ENCODE results near the gene RASGEF1C.

Gene RASGEF1C

GRCh38 chr5:180118391-180118791, 90.6 kb downstream of the RASGEF1C start:
- no peak for DNase-seq

DNA sequence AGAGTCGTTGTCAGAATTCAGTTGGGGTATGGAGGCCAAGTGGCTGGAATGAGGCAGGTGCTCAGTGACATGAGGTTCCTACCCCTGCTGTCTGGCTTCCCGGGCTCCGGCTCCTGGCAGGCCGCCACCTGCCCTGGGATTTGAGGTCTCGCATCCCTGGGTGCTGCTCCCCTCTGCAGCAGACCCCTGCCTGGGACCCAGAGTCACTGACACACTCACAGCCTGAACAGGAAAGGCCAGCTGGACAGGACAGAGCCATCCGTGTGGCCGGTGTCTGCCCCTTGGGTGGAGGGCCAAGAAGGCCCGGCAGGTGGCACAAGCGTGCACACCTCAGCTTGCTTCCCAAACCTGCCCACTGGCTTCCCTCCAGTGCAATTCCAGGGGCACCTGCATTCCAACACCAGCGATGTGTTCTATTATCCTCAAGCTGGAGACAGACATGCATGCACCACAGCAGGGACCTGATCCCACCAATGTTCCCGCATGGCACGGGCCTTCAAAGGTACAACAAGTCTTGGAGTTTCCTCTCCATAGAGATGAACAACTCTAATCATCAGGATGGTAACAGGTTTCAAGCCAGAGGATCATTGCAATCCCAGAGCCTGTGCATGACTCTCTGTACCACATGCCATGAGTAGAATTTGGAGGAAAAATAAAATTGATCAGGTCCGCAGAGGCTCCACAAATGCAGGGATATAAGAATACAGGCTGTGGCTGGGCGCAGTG, 91.8 kb downstream of the RASGEF1C start:
- no peak for DNase-seq

DNA sequence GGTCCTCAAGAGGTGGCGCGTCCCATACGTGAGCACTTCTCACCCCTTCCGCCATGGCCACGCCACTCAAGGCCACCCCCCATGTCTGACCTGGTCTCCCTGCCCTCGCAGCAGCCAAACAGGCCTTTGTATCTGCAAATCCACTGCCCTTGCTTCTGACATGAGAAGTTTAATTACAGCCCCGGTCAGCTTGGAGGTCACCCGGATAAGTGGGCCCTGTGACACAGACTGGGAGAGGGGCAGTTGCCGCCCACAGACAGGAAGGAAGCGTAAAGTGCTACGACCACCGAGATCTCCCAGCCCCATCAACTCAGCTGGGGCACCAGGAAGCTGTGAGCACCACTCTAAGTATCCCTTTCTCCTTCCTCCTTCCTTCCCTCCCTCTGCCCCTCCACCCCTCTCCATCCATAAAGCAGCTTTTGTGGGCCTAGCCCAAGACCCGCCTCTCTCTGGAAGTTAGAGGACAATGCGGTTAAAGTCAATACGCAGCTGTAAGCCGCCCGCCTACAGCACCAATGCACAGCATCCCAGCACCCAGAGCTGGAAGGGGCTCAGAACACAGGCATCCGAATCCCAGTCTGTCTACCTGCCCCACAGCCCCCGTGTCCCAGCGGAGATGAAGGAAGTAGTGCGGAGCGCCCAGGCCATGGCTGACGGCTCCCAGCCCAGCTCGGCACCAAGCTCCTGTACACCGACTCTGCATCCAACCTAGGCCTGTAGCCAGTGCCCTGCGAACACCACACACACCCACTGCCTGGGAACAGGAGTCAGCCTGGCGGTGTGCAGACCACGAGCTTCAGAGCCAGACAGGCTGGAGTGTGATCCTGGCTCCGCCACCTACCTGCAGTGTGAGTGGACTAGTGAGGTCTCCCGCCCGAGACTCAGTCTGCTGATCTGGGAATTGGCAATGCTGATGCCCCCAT, 92.7 kb downstream of the RASGEF1C start:
- DNase-seq = no peak

DNA sequence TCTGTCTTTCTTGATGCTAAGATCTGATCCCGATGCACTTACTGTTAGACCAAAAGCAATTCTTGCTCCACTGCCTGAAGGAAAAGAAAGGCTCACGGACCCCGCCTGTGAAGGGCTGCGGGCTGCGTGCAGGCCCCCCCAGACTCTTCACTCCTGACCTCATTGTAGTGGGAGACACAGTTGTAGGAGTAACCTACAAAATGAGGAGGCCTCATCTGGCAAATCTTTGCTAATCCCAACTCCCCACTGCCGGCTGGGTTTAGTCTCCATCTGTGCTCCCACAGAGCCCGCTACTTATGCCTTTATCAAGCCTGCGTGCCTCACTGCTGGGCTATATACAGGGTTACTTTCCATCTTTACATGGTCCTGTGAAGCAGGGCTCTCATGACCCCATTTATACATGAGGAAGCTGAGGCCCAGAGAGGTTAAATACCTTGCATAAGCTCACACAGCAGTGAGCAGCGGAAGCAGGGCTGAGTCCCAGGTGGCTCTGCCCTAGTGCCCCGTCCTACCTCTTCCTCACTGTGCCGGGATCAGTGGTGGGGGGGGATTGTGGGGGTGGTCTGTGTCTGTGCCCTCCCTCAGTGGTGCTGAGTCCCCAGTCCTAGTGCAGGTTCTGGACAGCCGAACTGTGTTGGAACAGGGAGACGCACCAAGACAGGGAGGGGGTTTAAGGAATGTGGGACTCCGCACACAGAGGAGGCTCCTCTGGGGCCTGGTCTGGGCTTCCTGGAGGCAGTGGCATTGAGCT, 93.5 kb downstream of the RASGEF1C start:
- no peak for DNase-seq

DNA sequence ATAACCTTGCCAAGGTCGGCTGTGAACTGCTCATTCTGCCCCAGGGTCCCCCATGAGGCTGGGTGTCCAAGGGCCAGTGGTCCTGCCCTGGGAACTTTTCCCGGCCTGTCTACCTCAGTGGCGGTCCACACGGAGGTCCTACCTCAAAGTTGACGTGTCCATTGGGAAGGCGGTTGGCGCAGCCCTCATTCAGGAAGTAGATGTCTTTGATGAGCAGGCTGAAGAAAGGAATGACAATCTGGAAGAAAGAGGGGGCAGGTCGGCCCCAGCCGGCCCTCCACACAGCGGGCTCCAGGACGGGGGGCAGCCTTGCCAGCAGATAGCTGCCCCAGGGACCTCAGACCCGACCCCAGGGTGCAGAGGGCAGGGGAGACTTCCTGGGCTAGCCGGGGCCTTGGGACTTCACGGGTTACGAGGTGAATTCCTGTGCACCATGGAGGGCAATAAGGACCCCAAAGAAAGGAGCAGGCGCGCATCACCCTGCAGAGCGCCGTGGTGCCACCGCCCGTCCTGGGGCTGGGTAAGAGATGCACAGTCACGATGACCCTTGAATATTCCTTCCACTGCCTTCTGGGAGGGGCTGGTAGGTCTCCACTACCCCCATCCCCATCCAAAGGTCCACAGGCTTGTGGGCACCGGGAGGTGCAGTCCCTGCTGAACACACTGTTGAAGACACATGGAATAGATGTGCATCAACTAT, 94.6 kb downstream of the RASGEF1C start:
- DNase-seq = no peak

- DNase-seq = no peak
These were observed 95.2 kb downstream of the RASGEF1C start for GRCh38 chr5:180113660-180114303.

- DNase-seq = no peak
These were observed 96.7 kb downstream of the RASGEF1C start for GRCh38 chr5:180112181-180112861.

DNA sequence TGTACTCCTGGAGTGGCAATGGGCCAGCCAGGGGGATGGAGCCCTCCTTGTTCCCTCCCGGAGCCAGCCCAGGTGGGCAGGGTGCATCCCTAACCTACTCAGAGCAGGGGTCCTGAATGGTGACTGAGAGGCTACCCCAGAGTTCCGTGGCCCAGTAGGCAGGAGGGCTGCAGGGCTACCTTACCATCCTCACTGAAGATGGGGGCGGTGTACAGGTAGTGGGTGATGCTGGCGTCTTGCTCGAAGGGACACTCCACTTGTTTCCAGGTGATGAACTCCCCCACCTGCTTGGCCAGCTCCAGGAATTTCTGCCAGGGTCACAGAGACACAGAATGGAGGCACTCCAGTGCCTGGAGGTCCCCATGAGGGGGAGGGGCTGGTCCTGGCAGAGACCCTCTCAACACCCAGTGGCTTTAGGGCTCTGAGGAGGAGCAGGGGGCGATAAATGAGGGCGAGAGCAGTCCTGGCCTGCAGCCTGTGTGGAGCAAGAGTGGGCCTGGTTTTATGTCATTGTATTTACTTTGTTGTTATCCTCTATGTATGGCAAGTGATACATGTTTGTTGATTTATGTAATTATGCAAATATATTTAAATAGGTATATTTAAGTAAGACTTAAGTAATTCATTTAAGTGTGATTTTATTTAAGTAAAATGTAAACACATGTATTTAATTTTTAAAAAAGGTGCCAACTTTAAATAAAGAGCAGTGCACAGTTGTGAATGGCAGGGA, 97.6 kb downstream of the RASGEF1C start:
- no peak for DNase-seq

- DNase-seq = no peak
These were observed 99.1 kb downstream of the RASGEF1C start for GRCh38 chr5:180109920-180110319.

- no peak for DNase-seq
These were observed 102.0 kb downstream of the RASGEF1C start for GRCh38 chr5:180107005-180107404.

GRCh38 chr5:180105827-180106312, 103.1 kb downstream of the RASGEF1C start:
- DNase-seq = no peak

GRCh38 chr5:180104168-180104530, 104.9 kb downstream of the RASGEF1C start:
- no peak for DNase-seq

DNA sequence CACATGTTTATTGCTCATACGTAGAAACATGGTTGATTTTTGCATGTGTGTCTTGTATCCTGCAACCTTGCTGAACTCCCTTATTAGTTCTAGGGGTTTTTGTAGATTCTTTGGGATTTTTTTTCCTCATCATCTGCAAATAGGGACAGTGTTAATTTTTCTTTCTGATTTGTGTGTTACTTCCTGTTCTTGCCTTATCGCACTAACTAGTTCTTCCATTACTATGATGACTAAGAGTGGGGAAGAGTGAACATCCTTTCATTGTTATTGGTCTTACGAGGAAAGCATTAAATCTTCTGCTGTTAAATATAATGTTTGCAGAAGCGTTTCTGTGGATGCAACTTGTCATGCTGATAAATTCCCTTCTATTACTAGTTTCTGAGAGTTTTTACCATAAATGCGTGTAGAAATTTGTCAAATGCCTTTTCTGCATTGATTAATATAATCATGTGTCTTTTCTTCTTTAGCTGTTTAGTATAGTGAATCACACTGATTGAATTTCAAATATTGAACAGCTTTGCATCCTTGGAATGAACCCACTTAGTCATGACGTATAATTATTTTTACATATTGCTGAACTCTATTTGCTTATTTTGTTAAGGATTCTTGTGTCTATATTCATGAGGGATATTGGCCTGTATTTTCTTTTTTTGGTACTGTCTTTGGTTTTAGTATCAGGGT, 105.4 kb downstream of the RASGEF1C start:
- DNase-seq = no peak

DNA sequence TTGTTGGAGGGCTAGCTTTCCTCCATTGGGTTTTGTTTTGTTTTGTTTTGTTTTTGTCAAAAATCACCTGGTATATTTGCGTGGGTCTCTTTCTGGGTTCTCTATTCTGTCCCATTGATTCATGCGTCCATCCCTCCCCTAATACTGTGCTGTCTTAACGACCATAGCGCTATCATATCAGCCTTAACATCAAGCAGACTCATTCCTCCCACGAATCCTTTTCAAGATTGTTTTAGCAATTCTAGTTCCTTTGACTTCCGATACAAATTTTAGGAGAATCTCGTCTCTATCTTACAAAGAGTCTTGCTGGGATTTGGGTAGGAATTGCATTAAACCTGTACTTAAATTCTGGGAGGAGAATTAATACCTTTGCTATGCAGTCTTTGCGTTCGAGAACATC, 106.4 kb downstream of the RASGEF1C start:
- no peak for DNase-seq

GRCh38 chr5:180101451-180102105, 107.4 kb downstream of the RASGEF1C start:
- no peak for DNase-seq

DNA sequence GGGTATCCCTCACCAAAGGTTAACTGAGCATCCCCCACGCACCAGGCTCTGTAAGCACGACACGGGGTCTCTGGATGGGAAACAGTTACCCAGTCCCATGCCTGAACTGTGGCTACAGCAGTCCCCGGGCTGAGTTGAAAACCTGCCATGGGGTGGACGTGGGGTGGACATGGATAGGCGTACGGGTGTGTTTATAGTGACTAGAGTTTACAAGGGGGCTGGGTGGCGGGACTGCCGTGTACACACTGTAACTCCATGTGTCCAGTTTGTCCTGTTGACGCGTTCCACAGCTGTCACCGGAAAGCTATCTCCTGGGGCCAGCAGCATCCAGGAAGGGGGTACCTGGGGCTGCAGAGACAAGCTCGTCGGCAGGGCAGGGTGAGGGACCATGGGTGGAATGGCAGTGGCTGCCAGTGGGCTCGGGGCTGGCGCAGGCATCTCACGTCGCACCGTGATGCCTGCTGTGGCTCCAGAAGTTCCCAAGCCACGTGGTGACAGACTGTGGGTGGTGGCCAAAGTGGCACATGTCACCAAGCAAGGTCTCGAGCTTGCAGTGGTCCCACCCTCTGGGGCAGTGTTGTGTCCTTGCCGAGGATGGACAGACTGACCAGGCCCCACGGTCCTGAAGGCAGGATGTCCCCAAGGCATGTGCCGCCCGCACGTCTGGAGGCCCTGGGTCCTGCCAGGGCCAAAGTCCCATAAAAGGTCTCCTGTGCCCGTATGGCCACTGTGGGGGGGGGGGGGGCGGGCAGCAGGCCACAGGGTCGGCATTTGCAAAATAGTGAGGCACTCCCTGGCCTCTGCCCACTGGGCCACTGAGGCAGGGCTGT, 108.2 kb downstream of the RASGEF1C start:
- DNase-seq = no peak

DNA sequence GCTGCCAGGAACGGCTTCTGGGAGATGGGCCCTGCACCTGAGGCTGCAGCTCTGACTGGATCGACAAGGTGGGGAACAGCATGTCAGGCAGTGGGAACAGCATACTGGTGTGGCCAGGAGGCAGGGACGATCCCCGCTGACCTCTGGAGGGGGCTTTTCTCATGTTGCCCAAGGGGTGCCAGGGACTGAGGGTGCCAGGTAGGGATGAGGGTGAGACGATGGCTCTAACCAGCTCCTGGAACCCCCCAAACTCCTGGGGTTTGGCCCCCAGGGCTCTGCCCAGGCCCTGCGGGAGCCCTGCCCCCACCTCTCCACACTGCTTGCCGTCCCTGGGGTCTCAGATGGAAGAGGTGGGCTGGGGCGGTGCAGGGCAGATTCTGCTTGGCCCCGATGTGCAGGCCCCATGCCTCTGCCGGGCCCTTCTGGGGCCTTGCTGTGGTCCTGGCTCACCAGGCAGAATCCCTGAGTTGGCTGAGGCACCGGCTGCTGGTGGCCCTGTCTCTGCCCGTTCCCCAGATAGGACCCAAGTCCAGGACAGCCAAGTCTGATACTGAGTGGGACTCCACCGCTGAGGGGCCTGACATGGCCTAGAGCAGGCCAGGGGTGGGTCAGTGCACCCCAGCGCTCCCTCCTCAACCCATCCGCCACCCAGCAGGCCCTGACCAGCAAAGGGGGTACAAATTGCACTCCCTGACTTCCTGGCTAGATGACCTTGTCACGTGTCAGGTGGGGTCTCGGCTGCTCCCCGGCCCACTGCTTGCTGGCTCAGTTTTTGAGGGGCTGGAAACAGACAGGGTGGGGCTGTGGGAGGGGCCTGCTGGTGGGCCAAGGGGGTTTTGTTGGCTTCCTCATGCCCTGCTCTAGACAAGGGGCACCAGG, 109.0 kb downstream of the RASGEF1C start:
- no peak for DNase-seq

All from activated CD4-positive, alpha-beta T cell treated with anti-CD3 and anti-CD28 coated beads for 1 hour (primary cell).